GM19468 (cell line): ENCODE measurements around the gene IL1F10.

ENCODE experiments used
- ATAC-seq: cut with Tn5 transposase; IDR thresholded peaks from one replicate; pipeline ENCODE4 v1.9.1; 2021; ENCODE audit warnings: mild to moderate bottlenecking, moderate library complexity, moderate number of reproducible peaks; ENCODE audit not compliant: unreplicated experiment; ENCODE audit errors: extremely low read depth

Gene IL1F10, protein sequence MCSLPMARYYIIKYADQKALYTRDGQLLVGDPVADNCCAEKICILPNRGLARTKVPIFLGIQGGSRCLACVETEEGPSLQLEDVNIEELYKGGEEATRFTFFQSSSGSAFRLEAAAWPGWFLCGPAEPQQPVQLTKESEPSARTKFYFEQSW

DNA sequence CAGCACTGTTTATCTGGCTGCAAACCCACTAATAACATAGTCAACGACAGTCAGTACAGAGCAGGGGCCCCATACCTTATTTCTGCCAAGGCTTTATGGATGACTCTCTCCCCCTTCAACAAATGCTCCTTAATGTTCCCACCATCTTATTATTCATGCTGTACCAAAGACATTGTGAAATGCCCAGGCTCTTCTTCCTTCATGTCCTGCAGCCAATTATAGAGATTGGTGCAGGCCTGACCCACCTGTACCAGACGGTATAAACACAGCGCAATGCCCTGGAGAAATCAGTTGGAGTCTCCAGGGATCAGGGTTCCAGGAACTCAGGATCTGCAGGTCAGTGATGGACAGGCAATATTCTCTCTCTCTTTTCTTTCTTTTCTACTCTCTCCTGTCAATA lies at the start of gene IL1F10:
Gene IL1F10 (plus strand): TSS at position 290 of the 400 bp plus-strand sequence. CDS start 4,769 bp downstream, outside the sequence.
- no peak for ATAC-seq

GRCh38 chr2:113018509-113018908 lies 49.3 kb upstream of the IL1F10 start:
- ATAC-seq: no peak

- ATAC-seq: no peak
These were observed 46.5 kb upstream of the IL1F10 start for GRCh38 chr2:113021312-113021711.

GRCh38 chr2:113024764-113025163 lies 43.0 kb upstream of the IL1F10 start:
- no peak for ATAC-seq

- no peak for ATAC-seq
These were observed 42.0 kb upstream of the IL1F10 start for GRCh38 chr2:113025737-113026136.

- ATAC-seq: no peak
These were observed 40.1 kb upstream of the IL1F10 start for GRCh38 chr2:113027691-113028090.

DNA sequence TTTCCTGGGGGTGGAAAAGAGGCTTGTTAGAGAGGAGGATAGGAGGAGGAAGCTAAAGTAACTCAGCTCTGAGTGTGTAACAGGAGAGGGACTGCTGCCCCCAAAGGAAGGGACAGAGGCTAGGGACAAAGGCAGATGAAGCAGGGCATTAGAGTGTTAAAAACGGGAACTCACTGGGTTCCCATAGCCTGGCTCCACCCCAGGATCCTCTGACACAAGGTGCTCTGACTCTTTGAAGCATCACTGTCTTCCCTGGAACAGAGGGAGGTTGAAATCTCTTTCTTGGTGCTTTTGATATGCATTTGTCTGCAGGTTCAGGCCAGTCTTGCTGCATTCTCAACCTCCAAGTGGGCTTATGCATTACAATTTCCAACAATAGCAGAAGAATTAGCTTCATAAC lies 39.7 kb upstream of the IL1F10 start:
- no peak for ATAC-seq

DNA sequence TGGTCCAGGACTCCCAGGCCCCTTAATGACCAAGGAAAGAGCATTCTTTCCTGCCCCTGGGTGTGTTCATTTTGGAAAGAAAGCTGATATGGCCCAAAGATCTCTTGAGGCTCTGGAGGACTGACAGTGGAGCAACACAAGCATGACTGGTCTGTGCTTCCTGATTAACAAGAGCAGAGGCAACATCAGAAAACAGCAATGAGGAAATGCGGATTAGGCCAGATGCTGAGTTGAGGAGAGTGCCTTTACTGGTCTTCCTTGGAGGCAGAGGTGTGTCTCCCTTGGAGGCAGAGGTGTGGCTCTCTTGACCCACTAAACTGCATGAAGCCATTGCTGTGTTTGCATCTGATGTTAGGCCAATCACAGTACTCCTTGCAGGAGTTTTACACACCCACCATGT lies 35.0 kb upstream of the IL1F10 start:
- ATAC-seq: no peak

GRCh38 chr2:113034016-113034415 lies 33.8 kb upstream of the IL1F10 start:
- ATAC-seq: no peak

- no peak for ATAC-seq
These were observed 31.0 kb upstream of the IL1F10 start for GRCh38 chr2:113036763-113037162.

DNA sequence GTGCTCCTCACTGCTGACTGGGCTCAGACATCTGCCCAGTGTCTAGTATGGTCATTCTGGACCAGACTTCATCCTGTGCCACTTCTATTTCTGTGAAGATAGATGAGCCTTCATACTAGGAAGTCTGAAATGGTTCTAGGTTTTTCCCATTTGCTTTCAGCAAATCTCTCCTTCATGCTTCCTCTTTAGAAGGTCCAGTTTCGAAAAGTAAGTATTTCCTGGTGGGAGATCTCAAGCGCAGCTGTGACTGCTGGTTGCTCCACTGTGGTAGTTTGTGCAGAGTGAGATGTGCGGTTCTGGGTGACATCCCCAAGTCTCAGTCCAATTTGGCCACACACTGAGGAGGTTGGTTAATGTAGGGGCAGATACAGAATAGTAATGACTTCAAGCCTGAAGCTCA lies 29.5 kb upstream of the IL1F10 start:
- ATAC-seq: no peak

- ATAC-seq: no peak
These were observed 28.6 kb upstream of the IL1F10 start for GRCh38 chr2:113039158-113039557.

DNA sequence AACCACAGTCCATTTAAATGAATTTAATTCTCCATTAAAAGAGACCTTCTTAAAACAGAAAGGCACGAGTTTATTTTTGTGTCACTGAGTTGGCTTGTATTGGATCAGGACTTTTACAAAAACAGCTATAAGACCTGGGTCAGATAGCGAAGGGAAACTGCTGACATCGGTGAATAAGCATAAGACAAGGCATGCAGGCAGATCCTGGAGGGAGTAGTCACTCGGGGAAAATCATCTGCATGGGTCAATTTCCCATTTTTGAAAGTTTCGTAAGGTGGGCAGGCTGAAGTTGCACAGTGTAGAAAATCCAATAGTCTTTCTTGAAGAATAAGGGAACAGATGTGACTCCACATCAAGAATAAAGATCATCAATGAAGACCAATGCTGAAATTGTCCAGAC lies 28.1 kb upstream of the IL1F10 start:
- no peak for ATAC-seq

- ATAC-seq: no peak
These were observed 25.9 kb upstream of the IL1F10 start for GRCh38 chr2:113041871-113042270.

DNA sequence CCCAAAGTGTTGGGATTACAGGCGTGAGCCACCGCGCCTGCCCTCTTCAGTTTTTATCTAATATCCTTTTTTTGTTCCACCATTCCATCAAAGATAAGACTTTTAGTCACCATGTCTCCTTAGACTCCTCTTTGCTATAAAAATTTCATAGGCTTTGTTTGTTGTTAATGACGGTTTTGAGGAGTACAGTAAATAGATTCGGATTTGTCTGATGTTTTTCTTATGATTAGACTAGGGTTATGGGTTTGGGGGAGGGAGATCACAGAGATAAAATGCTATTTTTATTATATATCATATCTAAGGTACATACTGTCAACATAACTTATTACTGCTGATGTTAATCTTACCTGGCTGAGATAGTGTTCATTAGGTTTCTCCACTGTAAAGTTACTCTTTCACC lies 21.3 kb upstream of the IL1F10 start:
- no peak for ATAC-seq

DNA sequence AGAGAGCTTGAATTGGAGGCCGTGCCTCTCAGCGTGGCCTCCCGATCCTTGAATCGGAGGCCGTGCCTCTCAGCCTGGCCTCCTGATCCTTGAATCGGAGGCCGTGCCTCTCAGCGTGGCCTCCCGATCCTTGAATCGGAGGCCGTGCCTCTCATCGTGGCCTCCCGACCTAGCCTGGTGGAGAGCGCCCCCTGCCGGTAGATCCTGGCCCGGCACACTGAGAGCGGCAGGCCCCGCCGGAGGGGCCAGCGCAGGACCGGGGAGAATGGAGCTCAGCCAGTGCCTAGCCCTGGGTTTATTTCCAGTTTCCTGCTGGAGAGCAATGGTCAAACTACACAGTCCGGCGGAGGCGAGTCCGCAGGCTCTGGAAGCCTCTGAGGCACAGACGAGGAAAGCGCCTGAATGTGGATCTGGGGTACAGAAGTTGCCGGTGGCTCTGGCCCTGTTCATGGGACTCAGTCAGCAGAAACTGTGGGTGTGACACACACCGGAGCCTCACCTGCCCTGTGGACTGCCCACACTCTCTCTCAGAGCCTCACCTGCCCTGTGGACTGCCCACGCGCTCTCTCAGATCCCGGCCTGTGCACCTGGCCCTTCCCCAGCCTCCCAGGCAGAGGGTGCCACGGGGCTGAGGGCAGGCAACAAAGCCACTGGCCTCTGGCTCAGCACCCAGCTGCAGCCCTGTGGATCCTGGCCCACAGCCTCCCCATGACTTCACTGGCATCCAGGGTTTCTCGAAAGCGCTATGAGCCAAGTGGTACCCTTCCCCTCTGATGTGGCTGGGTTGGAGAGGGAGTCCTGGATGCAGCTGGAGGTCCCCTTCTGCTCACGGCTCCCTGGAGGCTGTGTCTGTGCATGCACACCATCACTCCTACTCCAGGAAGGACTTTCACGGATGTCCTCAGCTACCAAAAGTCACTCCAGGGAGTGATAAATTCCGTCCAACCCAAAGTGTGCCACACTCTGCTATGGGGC lies 16.6 kb upstream of the IL1F10 start:
- no peak for ATAC-seq

DNA sequence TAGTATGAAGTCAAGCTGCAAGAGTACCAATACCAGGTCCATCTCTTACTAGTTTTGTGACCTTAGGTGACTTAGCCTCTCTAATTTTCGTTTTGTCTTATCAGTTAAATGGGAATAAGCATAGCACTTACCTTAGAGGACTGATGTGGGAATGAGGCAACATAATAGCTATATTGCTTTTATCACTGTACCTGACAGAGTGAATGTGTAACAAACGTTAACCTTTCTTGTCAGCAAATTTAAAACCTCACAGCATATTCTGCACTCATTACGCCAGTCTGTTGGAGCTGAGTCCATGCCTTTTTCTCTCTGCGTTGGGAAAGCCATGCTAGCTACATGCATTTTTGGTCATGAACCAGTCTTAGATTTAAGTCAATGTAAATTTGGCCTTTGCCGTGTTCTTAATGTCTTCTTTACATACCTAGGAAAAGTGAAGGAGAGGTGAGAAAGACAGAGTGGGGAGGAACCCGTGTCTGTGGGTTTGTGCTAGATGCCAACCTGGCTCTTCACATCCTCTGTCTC lies 15.3 kb upstream of the IL1F10 start, which contains the start of gene IL36B:
Gene IL36B (minus strand): TSS at position 472 of the 522 bp plus-strand sequence.
- ATAC-seq: no peak

GRCh38 chr2:113053666-113054065 lies 14.1 kb upstream of the IL1F10 start:
- ATAC-seq: no peak

DNA sequence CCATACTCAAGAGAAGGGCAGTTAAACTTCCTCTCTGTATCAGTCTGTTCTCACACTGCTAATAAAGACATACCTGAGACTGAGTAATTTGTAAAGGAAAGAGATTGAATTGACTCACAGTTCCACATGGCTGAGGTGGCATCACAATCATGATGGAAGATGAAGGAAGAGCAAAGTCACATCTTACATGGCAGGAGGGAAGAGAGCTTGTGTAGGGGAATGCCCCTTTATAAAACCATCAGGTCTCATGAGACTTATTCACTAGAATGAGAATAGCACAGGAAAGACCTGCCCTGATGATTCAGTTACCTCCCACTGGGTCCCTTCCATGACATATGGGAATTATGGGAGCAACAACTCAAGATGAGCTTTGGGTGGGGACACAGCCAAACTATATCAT lies 13.7 kb upstream of the IL1F10 start:
- ATAC-seq: no peak

DNA sequence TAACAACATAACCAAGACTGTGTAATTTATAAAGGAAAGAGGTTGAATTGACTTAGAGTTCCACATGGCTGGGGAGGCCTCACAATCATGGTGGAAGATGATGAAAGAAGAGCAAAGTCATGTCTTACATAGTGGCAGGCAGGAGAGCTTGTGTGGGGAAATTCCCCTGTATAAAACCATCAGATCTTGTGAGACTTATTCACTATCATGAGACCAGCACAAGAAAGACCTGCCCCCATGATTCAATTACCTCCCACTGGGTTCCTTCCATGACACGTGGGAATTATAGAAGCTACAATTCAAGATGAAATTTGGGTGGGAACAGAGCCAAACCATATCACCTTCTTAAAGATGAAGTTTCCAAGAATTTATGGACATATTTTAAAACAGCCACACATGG lies 11.2 kb upstream of the IL1F10 start:
- ATAC-seq: no peak

DNA sequence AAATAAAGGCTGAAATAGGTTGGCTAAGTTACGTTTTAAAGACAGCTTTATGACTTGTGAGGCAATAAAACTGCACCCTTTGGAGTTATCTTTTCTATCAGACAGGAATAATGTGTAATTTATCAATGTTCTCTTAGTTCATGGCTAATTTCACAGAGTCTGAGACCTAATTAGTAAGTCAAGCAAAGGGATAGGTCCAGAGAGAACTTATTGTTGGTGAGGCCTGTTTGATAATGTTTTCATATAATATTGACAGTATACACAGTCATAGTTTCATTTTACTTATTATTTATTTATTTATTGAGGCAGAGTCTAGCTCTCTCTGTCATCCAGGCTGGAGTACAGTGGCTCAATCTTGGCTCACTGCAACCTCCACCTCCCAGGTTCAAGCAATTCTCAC lies 10.7 kb upstream of the IL1F10 start:
- no peak for ATAC-seq
